ENCODE data around the gene CNNM2.

CNNM2 gene

GRCh38 chr10:103078309-103078615, 160.2 kb downstream of the CNNM2 start:
- no peak overlapping the region for H3K4me3 ChIP-seq (replicated peaks; ENCODE audit: low read depth, low read length)
- TF ChIP-seq, protein P1, sequence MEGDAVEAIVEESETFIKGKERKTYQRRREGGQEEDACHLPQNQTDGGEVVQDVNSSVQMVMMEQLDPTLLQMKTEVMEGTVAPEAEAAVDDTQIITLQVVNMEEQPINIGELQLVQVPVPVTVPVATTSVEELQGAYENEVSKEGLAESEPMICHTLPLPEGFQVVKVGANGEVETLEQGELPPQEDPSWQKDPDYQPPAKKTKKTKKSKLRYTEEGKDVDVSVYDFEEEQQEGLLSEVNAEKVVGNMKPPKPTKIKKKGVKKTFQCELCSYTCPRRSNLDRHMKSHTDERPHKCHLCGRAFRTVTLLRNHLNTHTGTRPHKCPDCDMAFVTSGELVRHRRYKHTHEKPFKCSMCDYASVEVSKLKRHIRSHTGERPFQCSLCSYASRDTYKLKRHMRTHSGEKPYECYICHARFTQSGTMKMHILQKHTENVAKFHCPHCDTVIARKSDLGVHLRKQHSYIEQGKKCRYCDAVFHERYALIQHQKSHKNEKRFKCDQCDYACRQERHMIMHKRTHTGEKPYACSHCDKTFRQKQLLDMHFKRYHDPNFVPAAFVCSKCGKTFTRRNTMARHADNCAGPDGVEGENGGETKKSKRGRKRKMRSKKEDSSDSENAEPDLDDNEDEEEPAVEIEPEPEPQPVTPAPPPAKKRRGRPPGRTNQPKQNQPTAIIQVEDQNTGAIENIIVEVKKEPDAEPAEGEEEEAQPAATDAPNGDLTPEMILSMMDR (IDR thresholded peaks at IDR 0.05; ENCODE audit: low read depth, low read length, missing control alignments) = no peak
- DNase-seq (ENCODE audit: extremely low read depth, low read depth) = no peak

DNA sequence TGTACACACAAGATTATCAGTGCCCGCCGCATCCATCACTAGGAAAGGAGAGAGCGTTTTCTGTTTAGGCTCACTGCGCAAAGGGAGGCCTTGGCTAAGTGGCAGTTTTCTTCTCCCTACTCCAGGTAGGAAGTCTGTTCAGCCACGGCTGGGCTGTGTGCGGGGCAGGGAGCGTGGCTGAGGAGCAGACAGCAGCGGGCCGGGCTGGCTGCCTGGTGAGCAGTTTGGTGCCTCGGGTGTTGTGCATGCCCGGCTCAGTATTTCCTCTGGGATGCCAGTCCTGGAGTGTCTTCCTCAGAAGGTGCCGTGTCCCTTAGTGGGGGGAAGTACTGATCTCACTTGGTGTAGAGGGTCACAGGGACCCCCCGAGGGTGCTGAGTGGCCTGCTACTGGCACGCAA, 160.6 kb downstream of the CNNM2 start:
- no peak for DNase-seq (ENCODE audit: extremely low read depth, low read depth)
- no peak overlapping the region for H3K4me3 ChIP-seq (replicated peaks; ENCODE audit: low read depth, low read length)
- TF ChIP-seq, protein P1 (IDR thresholded peaks at IDR 0.05; ENCODE audit: low read depth, low read length, missing control alignments) = no peak

GRCh38 chr10:103079100-103079499, 161.0 kb downstream of the CNNM2 start:
- TF ChIP-seq, protein P1 (IDR thresholded peaks at IDR 0.05; ENCODE audit: low read depth, low read length, missing control alignments) = no peak
- no peak for DNase-seq (ENCODE audit: extremely low read depth, low read depth)
- H3K4me3 ChIP-seq (replicated peaks; ENCODE audit: low read depth, low read length) = no peak overlapping the region

- TF ChIP-seq, protein P1 (IDR thresholded peaks at IDR 0.05; ENCODE audit: low read depth, low read length, missing control alignments) = no peak
- no peak for DNase-seq (ENCODE audit: extremely low read depth, low read depth)
- no peak overlapping the region for H3K4me3 ChIP-seq (replicated peaks; ENCODE audit: low read depth, low read length)
Measured at GRCh38 chr10:103079946-103080345, 161.9 kb downstream of the CNNM2 start.

DNA sequence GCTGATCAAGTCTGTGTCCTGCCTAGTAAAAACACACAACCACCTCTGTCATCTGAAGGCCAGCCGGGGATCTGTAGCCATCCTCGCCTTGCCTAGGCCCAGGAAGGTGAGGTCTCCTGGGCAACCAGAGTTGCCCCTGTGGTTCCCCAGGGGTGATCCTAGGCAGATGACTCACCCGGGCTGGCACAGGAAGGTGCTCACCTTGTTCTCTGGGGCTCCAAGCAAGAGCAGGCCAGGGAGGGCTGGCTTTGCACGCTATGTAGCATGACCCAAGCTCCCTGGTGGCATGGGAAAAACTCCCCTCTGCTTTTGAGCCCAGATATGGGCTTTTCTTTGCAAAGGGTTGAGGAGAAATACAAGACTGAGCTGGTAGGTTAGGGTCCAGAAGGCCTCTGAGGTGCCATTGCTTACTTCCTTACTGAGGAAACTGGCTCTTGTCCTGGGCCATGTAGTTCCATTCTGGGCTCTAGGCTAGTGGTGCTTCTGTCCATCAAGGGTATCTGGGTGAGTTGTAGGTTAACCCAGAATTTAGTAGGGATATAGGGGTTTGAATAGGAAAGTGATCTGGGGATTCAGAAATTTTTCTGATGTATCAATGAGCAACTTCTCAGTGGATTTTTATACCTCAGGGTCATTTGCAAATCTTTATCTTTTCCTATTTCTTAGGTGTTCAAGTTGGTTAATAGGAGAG, 162.9 kb downstream of the CNNM2 start:
- TF ChIP-seq, protein P1 (IDR thresholded peaks at IDR 0.05; ENCODE audit: low read depth, low read length, missing control alignments) = no peak

GRCh38 chr10:103082683-103083082, 164.6 kb downstream of the CNNM2 start:
- DNase-seq (ENCODE audit: extremely low read depth, low read depth) = no peak
- TF ChIP-seq, protein P1 (IDR thresholded peaks at IDR 0.05; ENCODE audit: low read depth, low read length, missing control alignments) = no peak
- H3K4me3 ChIP-seq (replicated peaks; ENCODE audit: low read depth, low read length) = no peak overlapping the region

More for the DNA sequence above, 162.9 kb downstream of the CNNM2 start:
- DNase-seq (ENCODE audit: extremely low read depth, low read depth) = no peak
- no peak overlapping the region for H3K4me3 ChIP-seq (replicated peaks; ENCODE audit: low read depth, low read length)

Data from HFF-Myc (cell line).